ENCODE data around the gene TNNC1.

Gene TNNC1

GRCh38 chr3:52484680-52485461 lies 31.0 kb upstream of the TNNC1 start:
- no peak for DNase-seq (ENCODE audit: low read depth, low spot score)

DNA sequence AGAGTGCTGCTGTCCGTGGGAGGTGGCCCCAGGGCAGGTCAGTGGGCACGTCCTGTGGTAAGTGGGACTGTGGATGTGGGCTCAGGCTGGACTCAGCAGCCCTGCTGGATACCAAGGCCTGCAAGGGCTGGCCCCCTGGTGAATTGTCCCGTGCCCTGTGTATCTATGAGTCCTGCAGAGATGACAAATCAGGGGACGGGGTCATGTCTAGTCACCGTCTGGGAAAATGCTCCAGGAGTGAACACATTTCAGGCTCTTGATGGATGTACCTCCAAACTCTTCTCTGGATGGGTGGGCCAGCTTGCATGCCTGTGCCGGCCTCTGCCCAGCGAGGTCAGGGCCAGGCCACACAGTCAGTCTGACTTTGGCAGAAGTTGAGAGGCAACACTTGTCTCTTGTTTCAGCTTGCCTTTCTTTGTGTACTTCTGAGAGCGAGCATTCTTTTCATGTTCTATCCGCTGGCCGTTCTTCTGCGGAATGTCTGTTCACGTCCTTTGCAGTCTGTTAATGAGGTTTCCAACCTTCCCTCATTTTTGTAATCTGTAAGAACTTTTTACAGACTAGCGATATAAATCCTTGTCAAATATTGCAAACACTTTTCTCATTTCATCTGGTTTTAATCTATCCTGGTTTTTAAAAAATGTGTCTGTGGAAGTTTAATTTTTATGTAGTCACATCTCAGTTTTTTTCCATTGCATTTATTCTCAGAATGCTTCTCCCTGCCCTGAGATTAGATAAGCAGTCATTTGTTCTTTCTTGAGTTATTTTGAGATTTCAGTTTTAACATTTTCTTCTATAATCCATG lies 29.9 kb upstream of the TNNC1 start:
- no peak for DNase-seq (ENCODE audit: low read depth, low spot score)

- DNase-seq (ENCODE audit: low read depth, low spot score) = no peak
Observed at GRCh38 chr3:52483081-52483480, 29.2 kb upstream of the TNNC1 start.

DNA sequence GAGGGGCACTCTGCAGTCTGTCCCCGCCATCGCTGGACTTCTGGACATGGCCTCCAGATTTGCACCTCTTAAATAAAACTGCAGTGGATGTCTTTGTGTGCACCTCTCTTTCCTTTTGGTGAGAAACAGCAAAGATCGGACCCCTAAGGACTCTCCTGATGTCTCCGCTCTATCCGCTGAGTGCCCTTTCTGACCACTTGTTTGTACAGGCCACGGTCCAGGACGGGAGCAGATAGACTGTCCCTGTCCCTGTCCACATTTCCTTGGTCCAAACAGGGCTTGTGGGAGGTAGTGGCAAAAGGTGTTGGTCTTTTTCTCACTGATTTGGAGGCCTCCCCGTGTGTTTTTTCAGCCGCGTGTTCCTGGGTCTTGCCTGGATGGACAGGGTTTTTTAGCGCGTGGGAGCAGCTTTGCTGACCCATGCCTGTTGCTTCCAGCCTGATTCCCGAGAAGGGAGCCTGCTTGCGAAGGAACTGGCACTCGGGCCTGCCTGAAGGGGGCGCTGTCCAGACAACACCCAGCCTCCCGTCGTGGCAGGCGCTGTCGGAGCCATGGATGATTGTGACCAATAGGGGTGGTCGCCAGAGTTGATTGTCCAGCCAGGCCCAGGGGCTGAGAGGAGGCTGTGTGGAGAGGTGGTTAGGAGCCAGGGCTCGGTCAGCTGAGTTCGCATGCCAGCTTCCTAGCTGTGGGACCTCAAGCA lies 28.1 kb upstream of the TNNC1 start:
- DNase-seq (ENCODE audit: low read depth, low spot score) = peak; percentile 35

- DNase-seq (ENCODE audit: low read depth, low spot score) = no peak
Observed at GRCh38 chr3:52480768-52481715, 27.2 kb upstream of the TNNC1 start.

DNA sequence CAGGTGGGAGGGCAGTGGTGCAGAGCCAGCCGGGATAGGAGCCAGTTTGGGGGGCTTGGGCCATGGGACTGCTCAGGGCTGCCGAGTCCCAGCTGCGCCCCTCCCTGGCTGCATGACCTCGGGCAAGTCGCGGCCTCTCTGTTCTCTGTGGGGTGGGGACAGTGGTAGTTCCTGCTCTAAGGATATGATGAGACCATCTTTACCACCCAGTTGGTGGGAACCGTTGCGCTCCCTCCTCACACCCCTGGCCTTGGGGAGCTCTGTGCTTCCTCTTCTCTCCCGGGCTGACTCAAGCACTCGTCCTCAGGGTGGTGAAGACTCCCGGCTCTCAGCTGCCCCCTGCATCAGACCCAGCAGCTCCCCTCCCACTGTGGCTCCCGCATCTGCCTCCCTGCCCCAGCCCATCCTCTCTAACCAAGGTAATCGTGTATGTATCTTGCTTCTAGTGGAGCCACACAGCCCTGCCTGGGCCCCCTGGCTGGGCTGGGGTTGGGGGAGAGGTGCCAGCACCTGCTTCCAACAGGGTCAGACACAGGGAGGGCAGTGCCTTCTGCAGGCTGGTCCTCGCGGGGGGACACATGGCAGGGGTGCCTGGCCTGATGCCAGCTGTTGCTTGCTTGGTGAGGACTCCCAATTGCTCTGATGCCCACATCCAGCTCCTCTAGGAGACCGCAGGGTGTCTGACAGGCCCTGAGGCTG lies 26.2 kb upstream of the TNNC1 start:
- no peak for DNase-seq (ENCODE audit: low read depth, low spot score)

- no peak for DNase-seq (ENCODE audit: low read depth, low spot score)
Observed at GRCh38 chr3:52479037-52479876, 25.4 kb upstream of the TNNC1 start.

DNA sequence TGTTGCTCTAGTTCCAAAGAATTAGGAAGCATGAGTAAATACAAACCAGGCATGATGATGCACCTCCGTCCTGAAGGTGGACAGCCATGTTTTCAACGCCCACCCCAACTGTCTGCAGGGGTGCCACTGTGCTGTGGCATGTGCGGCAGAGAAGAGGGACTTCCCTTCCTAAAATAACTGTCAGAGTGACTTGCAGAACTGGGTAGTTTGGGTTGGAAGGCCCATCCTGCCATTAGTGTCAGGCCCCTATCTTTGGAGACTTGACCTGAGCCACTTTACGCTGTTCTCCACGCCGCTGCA lies 23.9 kb upstream of the TNNC1 start:
- no peak for DNase-seq (ENCODE audit: low read depth, low spot score)

DNA sequence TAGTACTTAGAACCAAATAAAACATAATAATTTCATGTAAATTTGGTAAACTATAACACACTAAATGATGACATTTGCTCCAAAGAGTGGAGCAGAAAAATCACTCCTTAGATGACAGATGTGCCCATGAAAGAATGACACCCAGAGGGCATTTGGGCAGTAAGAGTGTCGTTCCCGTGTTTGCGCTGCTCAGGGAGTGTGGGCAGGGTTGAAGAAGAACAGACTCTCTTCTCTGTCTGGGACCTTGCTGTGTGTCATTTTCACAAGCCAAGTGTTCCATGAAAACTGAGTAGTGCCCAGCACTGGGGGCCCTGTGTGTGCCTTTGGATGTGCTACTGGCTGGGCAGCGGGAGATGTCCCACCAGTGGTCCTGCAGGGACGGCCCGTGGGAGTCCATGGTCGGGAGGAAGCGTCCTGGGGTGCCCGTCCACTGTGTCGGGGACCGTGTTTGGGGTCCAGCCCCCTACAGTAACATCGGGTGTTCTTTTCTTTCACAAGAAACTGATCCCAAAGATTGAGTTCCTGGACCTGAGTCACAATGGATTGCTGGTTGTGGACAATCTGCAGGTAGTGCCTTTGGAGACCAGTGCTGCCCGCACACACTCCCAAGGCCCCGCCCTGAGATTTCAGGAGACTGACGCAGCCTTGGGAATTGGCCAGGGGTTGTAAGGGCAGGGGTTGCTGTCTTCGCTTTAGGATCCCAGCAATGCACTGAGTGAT lies 23.4 kb upstream of the TNNC1 start:
- DNase-seq (ENCODE audit: low read depth, low spot score) = no peak

DNA sequence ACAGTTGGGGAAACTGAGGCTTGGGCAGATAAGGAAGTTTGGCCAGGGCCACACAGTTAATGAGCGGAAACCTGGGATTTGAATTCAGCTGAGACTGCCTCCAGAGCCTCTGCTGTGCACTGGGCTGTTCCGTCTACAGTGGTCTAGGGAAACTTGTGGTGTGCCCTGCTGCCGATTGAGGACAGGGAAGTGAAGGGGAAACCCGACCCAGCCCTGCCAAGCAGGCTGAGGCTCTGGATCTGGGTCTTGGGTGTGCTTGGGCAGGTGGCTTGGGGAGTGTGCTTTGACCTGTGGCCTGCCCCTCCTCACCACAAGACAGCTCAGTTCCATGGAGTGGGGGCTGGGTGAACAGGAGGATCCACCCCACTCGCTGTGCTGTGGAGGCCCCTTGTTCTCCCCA lies 19.2 kb upstream of the TNNC1 start:
- no peak for DNase-seq (ENCODE audit: low read depth, low spot score)

DNA sequence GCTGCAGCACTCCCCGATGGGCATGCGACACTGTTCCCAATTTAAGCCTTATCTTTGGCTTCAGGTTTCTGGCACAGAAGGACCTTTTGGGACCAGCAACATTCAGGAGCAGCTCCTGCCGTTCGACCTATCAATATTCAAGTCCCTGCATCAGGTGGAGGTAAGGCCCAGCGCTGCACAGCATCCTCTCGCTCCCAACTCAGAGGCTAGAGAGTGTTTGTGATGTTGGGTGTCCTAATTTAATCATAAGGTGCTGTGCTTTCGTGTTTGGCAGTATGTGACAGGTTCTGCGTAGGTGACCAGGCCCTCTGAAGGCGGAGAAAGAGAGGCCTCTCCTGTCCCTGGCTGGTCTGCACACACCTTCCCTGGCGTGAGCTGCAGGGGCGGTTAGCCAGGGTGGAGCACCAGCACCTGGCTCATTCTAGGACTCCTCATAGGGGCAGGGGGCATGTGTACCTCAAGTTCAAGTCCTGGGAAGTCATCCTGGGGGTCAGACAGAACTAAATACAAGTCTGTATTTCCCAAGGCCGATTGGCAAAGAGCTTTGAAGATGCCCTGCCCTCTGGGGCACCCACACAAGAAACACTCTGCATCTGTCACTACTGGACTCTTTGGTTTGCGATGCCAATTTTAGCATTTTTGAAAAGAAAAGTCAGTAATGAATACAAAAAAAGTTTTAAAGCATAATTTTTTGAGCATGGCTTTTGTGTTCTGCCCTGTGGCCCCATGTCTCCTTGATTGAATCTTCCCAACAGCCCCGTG lies 18.6 kb upstream of the TNNC1 start:
- no peak for DNase-seq (ENCODE audit: low read depth, low spot score)

GRCh38 chr3:52471371-52472238 lies 17.8 kb upstream of the TNNC1 start:
- DNase-seq (ENCODE audit: low read depth, low spot score) = no peak

DNA sequence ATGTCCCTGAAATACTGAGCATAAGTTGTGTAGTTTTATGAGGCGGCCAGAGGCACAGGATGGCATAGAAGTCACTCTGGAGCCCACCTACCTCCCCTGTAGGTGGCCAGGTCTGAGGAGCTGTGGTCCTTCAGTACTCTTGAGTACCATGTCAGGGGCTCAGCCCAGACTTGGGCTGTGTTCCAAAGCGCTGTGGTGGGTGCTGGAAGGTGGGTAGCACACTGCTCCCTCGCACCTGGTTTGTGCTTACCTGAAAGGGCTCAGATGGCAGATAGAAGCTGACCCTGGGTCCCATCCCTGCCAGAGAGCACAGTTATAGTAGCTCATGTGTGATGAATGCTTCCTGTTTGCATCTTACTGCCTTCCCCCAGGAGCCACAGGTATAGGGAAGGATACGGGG lies 17.1 kb upstream of the TNNC1 start:
- no peak for DNase-seq (ENCODE audit: low read depth, low spot score)

GRCh38 chr3:52469001-52469400 lies 15.2 kb upstream of the TNNC1 start:
- no peak for DNase-seq (ENCODE audit: low read depth, low spot score)

GRCh38 chr3:52468336-52468735 lies 14.5 kb upstream of the TNNC1 start:
- DNase-seq (ENCODE audit: low read depth, low spot score) = no peak

DNA sequence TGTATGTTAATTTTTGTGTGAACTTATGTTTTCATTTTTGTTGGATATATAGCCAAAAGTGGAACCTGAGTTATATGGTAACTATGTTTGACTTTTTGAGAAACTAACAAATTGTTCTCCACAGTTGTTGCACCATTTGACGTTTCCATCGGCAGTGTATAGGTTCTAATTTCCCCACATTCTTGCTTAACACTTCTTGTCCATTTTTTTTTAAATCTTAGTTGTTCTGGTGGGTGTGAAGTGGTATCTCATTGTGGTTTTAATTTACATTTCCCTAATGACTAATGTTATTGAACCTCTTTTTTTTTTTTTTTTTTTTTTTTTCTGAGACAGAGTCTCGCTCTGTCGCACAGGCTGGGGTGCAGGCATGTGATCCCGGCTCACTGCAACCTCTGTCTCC lies 9.6 kb upstream of the TNNC1 start:
- no peak for DNase-seq (ENCODE audit: low read depth, low spot score)

DNA sequence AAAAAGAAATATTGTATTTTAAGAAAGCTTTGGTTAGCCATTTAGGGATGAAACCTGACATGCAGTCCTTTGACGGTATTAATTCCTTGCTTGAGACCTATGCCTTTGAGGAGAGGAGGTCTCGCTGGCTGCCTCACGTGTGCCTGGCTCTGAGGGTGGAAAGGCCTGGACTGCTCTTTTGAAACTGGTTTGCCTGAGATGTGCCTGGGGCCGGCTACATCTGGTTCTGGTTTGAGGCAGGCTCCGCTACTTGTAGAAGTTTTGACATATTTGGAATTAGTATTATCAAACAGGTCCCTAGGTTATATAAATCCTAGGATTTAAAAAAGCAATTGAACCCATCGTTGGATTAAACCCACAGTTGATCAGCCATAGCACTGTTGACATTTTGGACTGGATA lies 8.0 kb upstream of the TNNC1 start:
- DNase-seq (ENCODE audit: low read depth, low spot score) = no peak
